Right cardiac atrium (tissue), 5 donors: ENCODE data around the gene KATNBL1. TPM values are rescaled to one million over a fixed set of nuclear protein-coding genes. Genes with fewer than 3 reads are reported as not detected.

Experiments
- ATAC-seq, 2 donors: fragments of 200-7000 bp; cut with Tn5 transposase; one replicate each; pipeline versions ENCODE4 v1.8.0 to v1.9.1; 2020; ENCODE audit warnings: moderate library complexity in 2 of 2, mild to moderate bottlenecking in 1 of 2
- DNase-seq, 3 donors: peaks; one replicate each; pipeline ENCODE4 v3.0.0-alpha.2; 2020
- H3K27ac ChIP-seq: one replicate; pipeline ENCODE4 v1.5.1; 2013; ENCODE audit warnings: mild to moderate bottlenecking, low read length, control low read depth, moderate library complexity
- H3K27me3 ChIP-seq: one replicate; pipeline ENCODE4 v1.6.1; 2013; ENCODE audit not compliant: control insufficient read depth, insufficient read depth
- H3K4me1 ChIP-seq: one replicate; pipeline ENCODE4 v1.6.1; 2013; ENCODE audit warnings: low read length; ENCODE audit not compliant: control insufficient read depth, insufficient read depth
- H3K4me3 ChIP-seq: one replicate; pipeline ENCODE4 v1.5.1; 2013; ENCODE audit warnings: low read length, control low read depth
- H3K9me3 ChIP-seq: one replicate; pipeline ENCODE4 v1.6.1; 2013; ENCODE audit warnings: low read length; ENCODE audit not compliant: control insufficient read depth
- WGBS: extraction: QIAGEN DNeasy Blood & Tissue Kit; methylation state at CpG from one replicate; pipeline ENCODE4 v1.1.7; 2013; 5-methylcytosine and 5-hydroxymethylcytosine counted together
- intact Hi-C, 4 donors: fragments of 100-400 bp; cut with DNase I; formaldehyde crosslinking; loops; one replicate each; pipeline versions ENCODE4 v1.11.0 to v1.14.0; 2022 to 2023
- polyA plus RNA-seq: library from polyadenylated mRNA; stranded (reverse); fragments of 200-250 nt; gene quantifications from one replicate; pipeline ENCODE4 v1.2.3, GENCODE V29; 2013
- total RNA-seq, 4 donors: library from RNA; stranded (reverse); fragmentation: NEBNext Ultra II Directional; extraction: Animal tissue kit (Norgen Biotek cat#: 25700); gene quantifications; one replicate each; pipeline ENCODE4 v1.2.1, GENCODE V29; 2021
- donor health status: healthy with polysubstance abuse.
- donor health status: DM: no; HTN: yes; CAD: no.
- donor health status: DM: no; HTN: no; CAD: no.
- donor health status: DM: no; HTN: yes; CAD: no; lungs with severe emphysema.
- donor health status: DM: yes; HTN: yes; CAD: no.

The KATNBL1 gene
- total and polyA plus RNA-seq, 5 donors, result 12.0 to 26.1 (median 21.3) TPM

DNA sequence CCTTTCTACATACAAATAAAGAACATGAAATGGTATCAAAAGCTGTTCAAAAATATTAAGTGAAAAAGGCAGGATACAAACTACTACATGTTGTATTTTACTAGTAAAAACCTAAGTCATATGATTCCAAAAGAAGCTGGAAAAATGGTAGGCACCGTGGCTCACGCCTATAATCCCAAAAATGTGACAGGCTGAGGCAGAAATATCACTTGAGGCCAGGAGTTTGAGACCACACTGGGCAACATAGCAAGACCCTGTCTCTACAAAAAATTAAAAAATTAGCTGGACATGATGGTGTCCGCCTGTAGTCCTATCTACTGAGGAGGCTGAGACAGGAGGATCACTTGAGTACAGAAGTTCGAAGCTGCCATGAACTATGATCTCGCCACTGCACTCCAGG is 110.0 kb downstream of the KATNBL1 start:
- Histone ChIP-seq H3K4me3 (no peak overlapping the region), H3K9me3 (no peaks in the 10 kb centered on the region), H3K27me3 (no peaks in the 10 kb centered on the region), H3K4me1 (peaks cover 4% of the 10 kb centered on the region), H3K27ac (no peak overlapping the region)
- intact Hi-C loops, result loop anchor here in 2 of 4 donors (5.0 kb wide), 2 partner anchors 112 to 122 kb away; partner anchors contain the start of gene KATNBL1 (in 1 of the 2)
- no peak for ATAC-seq
- WGBS, result 96% methylated on average over 5 of the region's 5 CpGs
- DNase-seq, result no peak

Other genes with a start within 250 kb of the KATNBL1 start
- not detected for gene CHRM5, start 241.6 kb downstream of the KATNBL1 start, total RNA-seq
- gene CHRM5, start 241.6 kb downstream of the KATNBL1 start, polyA plus RNA-seq, result not detected
- gene AVEN, start 170.9 kb downstream of the KATNBL1 start, total RNA-seq, result 10 to 100 TPM; 15.1 to 20.3 (median 16.8) TPM
- 20.0 TPM for gene AVEN, start 170.9 kb downstream of the KATNBL1 start, polyA plus RNA-seq
- 10 to 100 TPM; 66.0 to 90.0 (median 72.8) TPM for gene EMC7, start 108.2 kb downstream of the KATNBL1 start, total RNA-seq
- gene EMC7, start 108.2 kb downstream of the KATNBL1 start, polyA plus RNA-seq, result 109 TPM
- gene PGBD4, start 108.0 kb downstream of the KATNBL1 start, total RNA-seq, result 1 to 10 TPM; 2.2 to 2.9 (median 2.7) TPM
- 1.5 TPM for gene PGBD4, start 108.0 kb downstream of the KATNBL1 start, polyA plus RNA-seq
- gene EMC4, start 14.9 kb upstream of the KATNBL1 start, total RNA-seq, result 10 to 100 TPM; 73.9 to 84.0 (median 83.8) TPM
- 155 TPM for gene EMC4, start 14.9 kb upstream of the KATNBL1 start, polyA plus RNA-seq
- gene SLC12A6, start 127.7 kb upstream of the KATNBL1 start, total RNA-seq, result 10 to 100 TPM; 15.3 to 21.2 (median 17.5) TPM
- 8.1 TPM for gene SLC12A6, start 127.7 kb upstream of the KATNBL1 start, polyA plus RNA-seq
- 100 to 1,000 TPM in 3 of 4 donors, 10 to 100 TPM in 1; 87.2 to 122 (median 106) TPM for gene NOP10, start 133.0 kb upstream of the KATNBL1 start, total RNA-seq
- gene NOP10, start 133.0 kb upstream of the KATNBL1 start, polyA plus RNA-seq, result 206 TPM
- gene NUTM1, start 133.2 kb upstream of the KATNBL1 start, total RNA-seq, result not detected
- gene NUTM1, start 133.2 kb upstream of the KATNBL1 start, polyA plus RNA-seq, result not detected
- 10 to 100 TPM; 24.1 to 44.9 (median 39.7) TPM for gene LPCAT4, start 157.1 kb upstream of the KATNBL1 start, total RNA-seq
- 36.8 TPM for gene LPCAT4, start 157.1 kb upstream of the KATNBL1 start, polyA plus RNA-seq
- gene GOLGA8A, start 227.7 kb upstream of the KATNBL1 start, total RNA-seq, result 10 to 100 TPM; 18.3 to 26.3 (median 23.5) TPM
- 22.5 TPM for gene GOLGA8A, start 227.7 kb upstream of the KATNBL1 start, polyA plus RNA-seq